Hematopoietic multipotent progenitor cell treated with erythropoietin and hydrocortisone succinate and interleukin-3 and kit ligand, for 4 days (in vitro differentiated cells): ENCODE results near the gene PIGK.
"Not testable (repeated sequence)": the region's sequence is repeated elsewhere in the genome, so short reads cannot be mapped to it uniquely, and the experiment has no call there.

Experiments
- DNase-seq: peaks from one replicate; pipeline ENCODE4 v3.0.0-alpha.2; 2015

Gene PIGK

GRCh38 chr1:77219166-77219887 lies at the start of gene PIGK:
TSS of gene PIGK (minus strand) at chr1:77219430. CDS start at chr1:77219402, 28 bp downstream.
- peak; percentile 95 for DNase-seq

DNA sequence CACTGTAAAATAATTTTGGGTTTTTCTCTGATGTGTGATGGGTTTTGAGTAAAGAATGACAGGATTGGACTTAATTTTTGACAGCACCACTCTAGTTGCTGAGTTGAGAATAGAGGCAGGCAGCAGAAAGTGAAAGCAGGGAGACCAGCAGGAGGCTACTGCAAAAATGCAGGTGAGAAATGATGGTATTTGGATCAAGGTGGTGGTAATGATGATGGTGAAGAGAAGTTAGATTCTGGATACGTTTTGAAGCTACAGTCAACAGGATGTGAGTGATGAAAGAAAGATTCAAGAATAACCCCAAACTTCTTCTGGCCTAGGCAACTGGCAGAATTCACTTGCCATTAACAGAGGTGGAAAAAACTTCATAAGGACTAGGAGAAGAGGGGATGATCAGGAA lies 47.8 kb upstream of the PIGK start:
- DNase-seq: no peak

DNA sequence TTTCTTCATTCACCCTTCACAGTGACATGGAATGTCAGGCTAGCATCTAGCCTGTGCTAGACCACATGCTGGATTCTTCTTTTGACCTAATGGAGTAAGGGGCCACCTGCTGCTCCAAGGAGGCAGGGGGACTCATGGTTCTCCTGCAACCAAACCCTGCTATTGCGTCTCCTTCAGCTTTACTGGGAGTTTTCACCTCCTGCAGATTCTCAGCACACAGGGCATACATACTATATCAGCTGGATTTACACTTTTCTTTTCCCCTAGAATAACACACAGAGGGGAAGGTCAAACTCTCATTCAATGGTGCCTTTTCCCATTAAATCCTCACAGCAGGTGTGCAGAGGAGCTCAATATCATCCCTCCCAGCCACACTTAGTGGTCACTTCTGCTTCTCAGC lies 46.0 kb upstream of the PIGK start:
- DNase-seq: no peak

- DNase-seq: no peak
Observed at GRCh38 chr1:77263708-77264107, 44.5 kb upstream of the PIGK start.

DNA sequence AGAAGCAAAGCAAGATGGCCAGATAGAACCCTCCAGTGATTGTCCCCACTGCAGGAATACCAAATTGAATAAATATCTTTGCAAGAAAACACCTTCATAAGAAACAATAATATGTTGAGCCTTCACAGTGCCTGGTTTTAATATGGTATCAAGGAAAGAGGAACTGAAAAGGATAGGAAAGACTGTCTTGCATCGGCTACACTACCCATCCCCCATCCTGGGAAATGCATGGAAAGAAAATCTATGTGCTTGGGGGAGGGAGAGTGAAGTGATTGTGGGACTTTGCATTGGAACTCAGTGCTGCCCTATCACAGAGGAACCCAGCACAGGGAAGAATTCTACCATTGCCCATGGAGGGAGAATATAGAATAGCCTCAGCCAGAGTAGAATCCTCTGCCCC lies 34.0 kb upstream of the PIGK start:
- no peak for DNase-seq

DNA sequence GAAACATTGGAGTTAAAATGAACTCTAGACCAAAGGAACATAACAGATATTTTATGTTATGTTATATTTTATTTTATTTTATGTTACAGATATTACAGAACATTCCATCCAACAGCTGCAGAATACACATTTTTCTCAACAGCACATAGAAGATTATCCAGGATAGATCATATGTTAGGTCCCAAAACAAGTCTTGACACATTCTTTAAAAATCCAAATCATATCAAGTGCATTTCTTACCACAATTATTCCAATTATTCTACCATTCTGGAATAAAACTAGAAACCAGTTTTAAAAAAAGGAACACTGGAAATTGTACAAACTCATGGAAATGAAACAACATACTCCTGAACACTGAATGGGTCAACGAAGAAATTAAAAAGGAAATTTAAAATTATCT lies 30.9 kb upstream of the PIGK start:
- no peak for DNase-seq

GRCh38 chr1:77245830-77246229 lies 26.6 kb upstream of the PIGK start:
- DNase-seq: no peak

DNA sequence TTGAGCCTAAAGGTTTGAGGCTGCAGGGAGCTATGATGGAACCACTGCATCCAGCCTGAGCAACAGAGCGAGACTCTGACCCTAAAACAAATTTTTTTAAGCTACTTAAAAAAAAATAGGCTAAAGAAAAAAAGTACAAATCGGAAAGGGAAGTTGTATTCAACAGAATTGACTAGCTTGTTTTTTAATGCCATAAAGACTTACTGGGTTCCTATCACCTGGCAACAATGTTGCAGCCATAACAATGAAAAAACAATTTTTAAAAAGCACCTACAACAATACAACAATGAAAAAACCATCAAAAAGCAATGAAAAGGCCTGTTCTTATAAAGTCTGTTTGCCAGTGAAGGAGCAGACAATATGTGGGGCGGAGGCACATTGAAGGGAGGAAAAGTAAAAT lies 20.1 kb upstream of the PIGK start:
- no peak for DNase-seq

DNA sequence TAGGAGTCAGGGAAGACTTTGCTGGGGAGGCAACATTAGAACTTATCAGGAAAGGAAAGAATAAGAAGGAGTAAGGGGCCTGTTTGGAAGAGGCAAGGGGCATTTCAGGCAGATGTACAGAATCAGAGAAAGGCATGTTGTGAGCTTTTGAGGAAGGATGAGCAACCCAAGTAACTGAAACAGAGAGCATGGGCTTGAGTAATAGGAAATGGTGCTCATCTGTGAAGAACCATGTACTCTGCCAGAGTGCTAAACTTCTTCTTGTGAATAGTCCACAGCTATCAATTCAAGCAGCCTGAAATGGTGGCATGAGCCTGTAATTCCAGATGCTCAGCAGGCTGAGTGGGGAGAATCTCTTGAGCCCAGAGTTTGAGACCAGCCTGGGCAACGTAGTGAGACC lies 19.2 kb upstream of the PIGK start:
- DNase-seq: peak; percentile 23

GRCh38 chr1:77234943-77235342 lies 15.7 kb upstream of the PIGK start:
- DNase-seq: no peak

DNA sequence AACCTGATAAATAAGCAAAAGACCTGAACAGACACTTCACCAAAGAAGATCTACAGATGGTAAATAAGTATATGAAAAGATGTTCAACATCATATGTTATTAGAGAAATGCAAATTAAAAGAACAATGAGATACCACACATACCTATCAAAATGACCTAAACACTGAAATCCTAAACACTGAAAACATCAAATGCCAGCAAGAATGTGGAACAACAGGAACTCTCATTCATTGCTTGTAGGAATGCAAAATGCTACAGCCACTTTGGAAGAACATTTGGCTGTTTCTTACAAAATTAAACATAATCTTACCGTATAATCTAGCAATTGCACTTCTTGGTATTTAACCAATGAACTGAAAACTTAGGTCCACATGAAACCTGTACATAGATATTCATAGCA lies 14.9 kb upstream of the PIGK start:
- no peak for DNase-seq

DNA sequence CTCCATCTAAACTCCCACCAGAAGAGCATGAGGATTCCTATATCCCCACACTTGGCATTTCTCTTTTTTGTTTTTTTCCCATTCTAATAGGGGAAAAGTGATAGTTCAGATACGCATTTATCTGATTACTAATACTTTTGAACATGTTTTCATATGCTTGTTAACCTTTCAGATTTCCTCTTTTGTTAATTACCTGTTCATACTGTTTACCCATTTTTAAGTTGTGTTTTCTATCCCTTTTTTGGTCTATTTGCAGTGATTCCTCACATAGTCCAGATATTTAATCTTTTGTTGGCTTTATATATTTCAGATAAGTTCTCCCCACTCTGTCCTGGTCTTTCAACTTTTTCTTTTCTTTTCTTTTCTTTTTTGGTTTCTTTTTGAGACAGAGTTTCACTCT lies 13.6 kb upstream of the PIGK start:
- no peak for DNase-seq

DNA sequence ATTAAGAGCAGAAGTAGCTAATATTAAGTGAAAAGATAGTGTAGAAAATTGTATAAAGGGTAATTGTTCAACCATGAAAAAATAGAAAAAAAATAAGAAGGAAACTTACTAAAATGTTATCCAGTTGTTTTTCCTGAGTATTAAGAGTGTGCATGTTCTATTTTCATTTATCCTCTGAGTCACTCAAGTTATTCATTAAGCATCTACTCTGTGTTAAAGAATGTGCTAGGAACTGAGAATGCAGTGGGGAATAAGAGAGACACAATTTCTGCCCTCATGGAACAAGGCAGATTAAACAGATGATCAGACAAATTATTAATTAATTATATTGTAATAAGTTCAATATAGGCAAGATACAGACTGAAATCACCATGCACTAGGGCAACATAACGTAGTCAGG lies 10.8 kb upstream of the PIGK start:
- DNase-seq: no peak

GRCh38 chr1:77228836-77229235 lies 9.6 kb upstream of the PIGK start:
- peak; percentile 35 for DNase-seq

- DNase-seq: peak; percentile 46
Observed at GRCh38 chr1:77227381-77227780, 8.2 kb upstream of the PIGK start.

DNA sequence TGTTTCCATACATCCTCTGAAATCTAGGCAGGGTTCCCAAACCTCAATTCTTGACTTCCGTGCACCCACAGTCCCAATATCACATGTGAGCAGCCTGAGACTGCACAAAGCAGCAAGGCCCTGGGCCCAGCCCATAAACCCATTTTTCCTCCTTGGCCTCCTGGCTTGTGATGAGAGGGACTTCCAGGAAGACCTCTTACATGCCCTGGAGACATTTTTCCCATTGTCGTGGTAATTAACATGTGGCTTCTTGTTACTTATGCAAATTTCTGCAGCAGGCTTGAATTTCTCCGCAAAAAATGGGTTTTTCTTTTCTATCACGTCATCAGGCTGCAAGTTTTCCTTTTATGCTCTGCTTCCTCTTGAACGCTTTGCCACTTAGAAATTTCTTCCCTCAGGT lies 3.3 kb upstream of the PIGK start:
- DNase-seq: no peak

GRCh38 chr1:77220687-77221463 lies 1.6 kb upstream of the PIGK start:
- no peak for DNase-seq

DNA sequence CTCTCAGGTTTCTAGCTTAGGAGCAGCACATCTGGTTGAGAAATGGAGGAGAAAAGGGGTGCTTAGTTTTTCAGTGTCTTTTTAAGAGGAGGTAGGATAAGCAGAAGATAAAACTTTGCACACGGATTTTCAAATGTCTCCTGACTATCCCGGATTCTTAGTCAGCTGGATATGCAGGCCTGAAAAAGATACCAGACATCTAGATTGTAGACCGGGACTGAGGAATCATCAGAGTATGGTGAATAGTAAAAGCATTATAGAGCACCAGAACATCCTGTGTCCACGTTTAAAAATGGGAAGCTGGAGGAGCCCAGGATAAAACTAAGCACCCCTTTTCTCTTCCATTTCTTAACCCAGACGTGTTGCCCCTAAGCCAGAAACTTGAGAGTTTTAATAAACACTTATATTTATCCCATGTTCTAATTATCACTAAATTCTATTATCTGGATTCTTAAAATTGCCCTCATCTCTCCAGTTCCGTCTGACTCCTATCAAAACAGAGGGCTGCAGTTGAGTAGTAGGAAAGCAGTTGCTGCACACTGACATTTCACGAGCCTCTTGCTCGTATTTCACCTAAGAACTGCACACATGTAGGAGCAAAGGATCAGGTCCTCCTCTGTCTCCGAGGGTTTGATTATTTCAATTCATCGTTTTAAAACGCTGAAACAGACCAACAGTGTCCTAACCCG lies 609 bp downstream of the PIGK start:
- DNase-seq: peak; percentile 43

DNA sequence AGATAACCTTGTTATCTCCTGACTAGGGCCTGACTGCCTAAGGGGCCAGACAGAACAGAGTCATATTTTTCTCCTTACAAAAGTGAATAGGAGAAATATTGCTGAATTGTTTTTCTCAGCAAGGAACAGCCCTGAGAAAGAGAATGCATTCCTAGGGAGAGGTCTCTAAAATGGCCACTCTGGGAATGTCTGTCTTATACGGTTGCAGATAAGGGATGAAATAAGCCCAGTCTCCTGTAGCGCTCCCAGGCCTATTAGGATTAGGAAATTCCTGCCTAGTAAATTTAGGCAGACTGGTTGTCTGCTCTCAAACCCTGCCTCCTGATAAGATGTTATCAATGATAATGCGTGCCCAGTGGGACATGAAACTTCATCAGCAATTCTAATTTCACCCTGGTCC lies 15.2 kb downstream of the PIGK start:
- DNase-seq: not testable (repeated sequence)

- no peak for DNase-seq
Observed at GRCh38 chr1:77202751-77203150, 16.5 kb downstream of the PIGK start.

GRCh38 chr1:77200806-77201205 lies 18.4 kb downstream of the PIGK start:
- DNase-seq: no peak

DNA sequence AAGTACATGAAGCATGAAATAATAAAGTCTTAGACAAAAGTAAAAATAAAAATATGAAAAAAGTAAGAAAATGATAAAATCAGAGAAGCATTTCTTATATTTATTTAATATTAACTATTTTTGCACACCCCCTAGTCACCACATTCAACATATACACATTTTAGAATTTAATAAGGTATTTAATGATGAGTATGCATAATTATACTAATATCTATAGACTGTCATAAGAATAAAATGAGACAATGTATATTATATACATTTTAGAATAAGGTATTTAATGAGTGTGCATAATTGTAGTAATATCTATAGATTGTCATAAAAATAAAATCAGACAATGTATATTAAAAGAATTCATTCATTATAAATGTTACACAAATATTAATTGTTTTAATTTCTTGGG lies 18.9 kb downstream of the PIGK start:
- DNase-seq: no peak

GRCh38 chr1:77197351-77197750 lies 21.9 kb downstream of the PIGK start:
- no peak for DNase-seq

DNA sequence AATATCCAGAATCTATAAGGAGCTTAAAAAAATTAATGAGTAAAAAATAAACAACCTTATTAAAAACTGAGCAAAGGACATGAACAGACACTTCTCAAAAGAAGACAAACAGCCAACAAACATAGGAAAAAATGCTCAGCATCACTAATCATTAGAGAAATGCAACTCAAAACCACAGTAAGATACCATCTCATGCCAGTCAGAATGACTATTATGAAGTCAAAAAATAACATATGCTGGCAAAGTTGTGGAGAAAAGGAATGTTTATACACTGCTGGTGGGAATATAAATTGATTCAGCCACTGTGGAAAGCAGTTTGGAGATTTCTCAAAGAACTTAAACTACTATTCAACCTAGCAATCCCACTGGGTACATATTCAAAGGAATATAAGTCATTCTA lies 25.3 kb downstream of the PIGK start:
- DNase-seq: no peak
